Measurements from ENCODE around the gene OARD1.

OARD1 gene

GRCh38 chr6:41080621-41081020 lies 8.5 kb upstream of the OARD1 start:
- no peaks in the 10 kb centered on the region for H3K27me3 Mint-ChIP-seq
- H3K4me3 Mint-ChIP-seq: peak overlapping the region; percentile 54 to 69
- ATAC-seq (peak; percentile 68), DNase-seq (no peak)
- H3K9me3 Mint-ChIP-seq: no peaks in the 10 kb centered on the region
- H3K4me1 Mint-ChIP-seq: peaks cover 52% of the 10 kb centered on the region
- H3K27ac Mint-ChIP-seq: peak overlapping the region in 1 of 2 donors; percentile 76

GRCh38 chr6:41079080-41079479 lies 6.9 kb upstream of the OARD1 start:
- Mint-ChIP-seq H3K27me3 (no peaks in the 10 kb centered on the region), H3K9me3 (no peaks in the 10 kb centered on the region), H3K27ac (no peak overlapping the region), H3K4me1 (peaks cover 68% of the 10 kb centered on the region), H3K4me3 (no peak overlapping the region)
- ATAC-seq (no peak), DNase-seq (no peak)

- Mint-ChIP-seq H3K27ac (no peak overlapping the region), H3K4me1 (peaks cover 71% of the 10 kb centered on the region)
These were observed 5.9 kb upstream of the OARD1 start for GRCh38 chr6:41078101-41078500.

GRCh38 chr6:41077536-41077935 lies 5.4 kb upstream of the OARD1 start:
- Mint-ChIP-seq H3K4me3 (no peak overlapping the region), H3K9me3 (no peaks in the 10 kb centered on the region), H3K27me3 (no peaks in the 10 kb centered on the region), H3K4me1 (peaks cover 67% of the 10 kb centered on the region), H3K27ac (no peak overlapping the region)
- DNase-seq (no peak), ATAC-seq (no peak)

More at GRCh38 chr6:41078101-41078500, 5.9 kb upstream of the OARD1 start:
- no peak for ATAC-seq
- Mint-ChIP-seq H3K27me3 (no peaks in the 10 kb centered on the region), H3K9me3 (no peaks in the 10 kb centered on the region), H3K4me3 (no peak overlapping the region)
- no peak for DNase-seq

- H3K27me3 Mint-ChIP-seq: no peaks in the 10 kb centered on the region
- H3K4me3 Mint-ChIP-seq: peak overlapping the region; percentile 24 to 96
- ATAC-seq: no peak
- peak overlapping the region in 1 of 2 donors; percentile 69 for H3K27ac Mint-ChIP-seq
- DNase-seq: no peak
- no peaks in the 10 kb centered on the region for H3K9me3 Mint-ChIP-seq
- H3K4me1 Mint-ChIP-seq: peaks cover 63% of the 10 kb centered on the region
These were observed 3.8 kb upstream of the OARD1 start for GRCh38 chr6:41075651-41076626.

- no peaks in the 10 kb centered on the region for H3K27me3 Mint-ChIP-seq
- DNase-seq (no peak), ATAC-seq (no peak)
- peak overlapping the region in 1 of 2 donors; percentile 89 for H3K27ac Mint-ChIP-seq
- no peaks in the 10 kb centered on the region for H3K9me3 Mint-ChIP-seq
- H3K4me1 Mint-ChIP-seq: peaks cover 53% of the 10 kb centered on the region
- H3K4me3 Mint-ChIP-seq: peak overlapping the region; percentile 92 to 96
These were observed 2.7 kb upstream of the OARD1 start for GRCh38 chr6:41074692-41075436.

GRCh38 chr6:41073968-41074691 lies 2.0 kb upstream of the OARD1 start:
- H3K4me1 Mint-ChIP-seq: peaks cover 46% of the 10 kb centered on the region

GRCh38 chr6:41073203-41073967 lies 1.2 kb upstream of the OARD1 start:
- ATAC-seq (peak; percentile 24), DNase-seq (peak; percentile 71 to 82)
- peaks cover 41% of the 10 kb centered on the region for H3K4me1 Mint-ChIP-seq
- peak overlapping the region; percentile 95 to 96 for H3K4me3 Mint-ChIP-seq
- no peaks in the 10 kb centered on the region for H3K27me3 Mint-ChIP-seq
- peak overlapping the region; percentile 90 to 99 for H3K27ac Mint-ChIP-seq
- no peaks in the 10 kb centered on the region for H3K9me3 Mint-ChIP-seq

More at GRCh38 chr6:41073968-41074691, 2.0 kb upstream of the OARD1 start:
- no peak for ATAC-seq
- H3K9me3 Mint-ChIP-seq: no peaks in the 10 kb centered on the region
- no peaks in the 10 kb centered on the region for H3K27me3 Mint-ChIP-seq
- no peak for DNase-seq
- peak overlapping the region; percentile 92 to 96 for H3K4me3 Mint-ChIP-seq
- H3K27ac Mint-ChIP-seq: peak overlapping the region; percentile 90 to 99

- H3K4me1 Mint-ChIP-seq: peaks cover 41% of the 10 kb centered on the region
These were observed 663 bp upstream of the OARD1 start, which contains the start of gene NFYA for GRCh38 chr6:41072836-41073202. NFYA (plus strand) TSS chr6:41072974; CDS start chr6:41079090, 6,116 bp downstream.

GRCh38 chr6:41071501-41071922 lies 644 bp downstream of the OARD1 start:
- ATAC-seq: no peak
- peak overlapping the region; percentile 93 to 95 for H3K4me3 Mint-ChIP-seq
- no peak for DNase-seq
- no peaks in the 10 kb centered on the region for H3K9me3 Mint-ChIP-seq
- peaks cover 42% of the 10 kb centered on the region for H3K4me1 Mint-ChIP-seq
- peak overlapping the region; percentile 97 for H3K27ac Mint-ChIP-seq
- no peaks in the 10 kb centered on the region for H3K27me3 Mint-ChIP-seq

More at GRCh38 chr6:41072836-41073202, 663 bp upstream of the OARD1 start, which contains the start of gene NFYA:
- H3K27ac Mint-ChIP-seq: peak within 1 kb of the TSS; percentile 97 to 99
- DNase-seq: no peak
- peak within 1 kb of the TSS; percentile 95 to 96 for H3K4me3 Mint-ChIP-seq
- no peaks in the 10 kb centered on the region for H3K9me3 Mint-ChIP-seq
- H3K27me3 Mint-ChIP-seq: no peaks in the 10 kb centered on the region
- peak; percentile 84 for ATAC-seq

GRCh38 chr6:41066867-41067304 lies 5.3 kb downstream of the OARD1 start:
- no peak overlapping the region for H3K27ac Mint-ChIP-seq
- no peaks in the 10 kb centered on the region for H3K9me3 Mint-ChIP-seq
- DNase-seq: peak; percentile 29 to 38
- H3K27me3 Mint-ChIP-seq: no peaks in the 10 kb centered on the region
- no peak overlapping the region for H3K4me3 Mint-ChIP-seq
- ATAC-seq: no peak
- H3K4me1 Mint-ChIP-seq: peaks cover 21% of the 10 kb centered on the region

GRCh38 chr6:41065550-41066026 lies 6.6 kb downstream of the OARD1 start:
- H3K4me3 Mint-ChIP-seq: no peak overlapping the region
- no peak overlapping the region for H3K27ac Mint-ChIP-seq
- H3K4me1 Mint-ChIP-seq: peaks cover 15% of the 10 kb centered on the region
- no peaks in the 10 kb centered on the region for H3K27me3 Mint-ChIP-seq
- no peaks in the 10 kb centered on the region for H3K9me3 Mint-ChIP-seq
- no peak for DNase-seq
- ATAC-seq: no peak

- Mint-ChIP-seq H3K9me3 (no peaks in the 10 kb centered on the region), H3K4me3 (no peak overlapping the region), H3K27ac (no peak overlapping the region), H3K4me1 (peaks cover 15% of the 10 kb centered on the region), H3K27me3 (no peaks in the 10 kb centered on the region)
- ATAC-seq (no peak), DNase-seq (no peak)
These were observed 7.3 kb downstream of the OARD1 start for GRCh38 chr6:41064841-41065240.

- Mint-ChIP-seq H3K27me3 (no peaks in the 10 kb centered on the region), H3K4me3 (no peak overlapping the region), H3K4me1 (peaks cover 15% of the 10 kb centered on the region), H3K27ac (no peak overlapping the region), H3K9me3 (no peaks in the 10 kb centered on the region)
- DNase-seq: no peak
- ATAC-seq: no peak
These were observed 8.3 kb downstream of the OARD1 start for GRCh38 chr6:41063884-41064285.

All from stimulated activated naive CD8-positive, alpha-beta T cell treated with anti-CD3 and anti-CD28 coated beads, Interleukin-15, amount 100 ng/mL, for 72 hours (primary cell).